MG63 (cell line): ENCODE results near the gene BCKDK. TPM values are rescaled to one million over a fixed set of nuclear protein-coding genes. Genes with fewer than 3 reads are reported as not detected.

ENCODE experiments used
- total RNA-seq: library from RNA; depleted of rRNA; stranded (reverse); fragments of >200 nt; shearing (Covaris generic); gene quantifications from 2 replicates; pipeline ENCODE4 v1.2.3, GENCODE V29; 2014; ENCODE audit warnings: low replicate concordance; rRNA removed

BCKDK gene
- total RNA-seq, 1 experiment from 2014 or later, result 42.5 TPM

Other genes starting within 250 kb of the BCKDK start
- gene BCL7C, start 214.3 kb upstream of the BCKDK start, total RNA-seq, result 64.3 and 70.8 TPM in 2 replicates
- not detected in 2 replicates for gene CTF1, start 211.8 kb upstream of the BCKDK start, total RNA-seq
- 19.5 and 31.2 TPM in 2 replicates for gene FBXL19, start 184.8 kb upstream of the BCKDK start, total RNA-seq
- 4.1 and 4.2 TPM in 2 replicates for gene ORAI3, start 159.3 kb upstream of the BCKDK start, total RNA-seq
- 0.17 and 0.76 TPM in 2 replicates for gene SETD1A, start 150.6 kb upstream of the BCKDK start, total RNA-seq
- 2.1 and 5.0 TPM in 2 replicates for gene HSD3B7, start 123.2 kb upstream of the BCKDK start, total RNA-seq
- gene STX1B, start 97.7 kb upstream of the BCKDK start, total RNA-seq, result not detected in 2 replicates
- 31.6 and 47.1 TPM in 2 replicates for gene STX4, start 74.8 kb upstream of the BCKDK start, total RNA-seq
- gene ZNF668, start 34.1 kb upstream of the BCKDK start, total RNA-seq, result 34.1 and 47.4 TPM in 2 replicates
- gene ZNF646, start 34.0 kb upstream of the BCKDK start, total RNA-seq, result 11.4 and 11.5 TPM in 2 replicates
- 1.7 and 1.9 TPM in 2 replicates for gene PRSS53, start 19.4 kb upstream of the BCKDK start, total RNA-seq
- gene VKORC1, start 13.6 kb upstream of the BCKDK start, total RNA-seq, result 146 and 155 TPM in 2 replicates
- gene KAT8, start 9.3 kb downstream of the BCKDK start, total RNA-seq, result 59.1 and 78.2 TPM in 2 replicates
- not detected in 2 replicates for gene PRSS8, start 27.3 kb downstream of the BCKDK start, total RNA-seq
- gene PRSS36, start 41.7 kb downstream of the BCKDK start, total RNA-seq, result 1.7 TPM in 1 of 2 replicates, not detected in the other
- 14.5 and 17.2 TPM in 2 replicates for gene FUS, start 71.8 kb downstream of the BCKDK start, total RNA-seq
- gene PYCARD, start 94.4 kb downstream of the BCKDK start, total RNA-seq, result not detected in 2 replicates
- gene TRIM72, start 105.7 kb downstream of the BCKDK start, total RNA-seq, result not detected in 2 replicates
- not detected in 2 replicates for gene PYDC1, start 108.7 kb downstream of the BCKDK start, total RNA-seq
- gene ITGAM, start 151.6 kb downstream of the BCKDK start, total RNA-seq, result not detected in 2 replicates
- gene ITGAX, start 246.8 kb downstream of the BCKDK start, total RNA-seq, result 0.46 TPM in 1 of 2 replicates, not detected in the other